Fibroblast of villous mesenchyme (primary cell): ENCODE measurements around the gene SLC26A11. TPM values are rescaled to one million over a fixed set of nuclear protein-coding genes. Genes with fewer than 3 reads are reported as not detected.
A peak's percentile ranks its signal among the peaks of the same experiment; 100 is the strongest.

Source experiments
- DNase-seq: peaks from one replicate; pipeline ENCODE4 v3.0.0-alpha.2; 2010; ENCODE audit warnings: low read depth
- H3K4me3 ChIP-seq: 2 replicates; pipeline ENCODE4 v1.5.1; 2011; ENCODE audit warnings: low read depth, mild to moderate bottlenecking, low read length
- total RNA-seq: library from RNA; depleted of rRNA; stranded (reverse); fragments of >200 nt; gene quantifications from 2 replicates; pipeline ENCODE4 v1.2.3, GENCODE V29; 2012
- TF ChIP-seq, protein P1 (sequence below): IDR thresholded peaks from 2 replicates; pipeline ENCODE4 v1.5.1; 2012; ENCODE audit warnings: low read depth, mild to moderate bottlenecking, low read length; ENCODE audit not compliant: insufficient read depth

SLC26A11 gene
- total RNA-seq, 1 donor: 12.5 TPM

DNA sequence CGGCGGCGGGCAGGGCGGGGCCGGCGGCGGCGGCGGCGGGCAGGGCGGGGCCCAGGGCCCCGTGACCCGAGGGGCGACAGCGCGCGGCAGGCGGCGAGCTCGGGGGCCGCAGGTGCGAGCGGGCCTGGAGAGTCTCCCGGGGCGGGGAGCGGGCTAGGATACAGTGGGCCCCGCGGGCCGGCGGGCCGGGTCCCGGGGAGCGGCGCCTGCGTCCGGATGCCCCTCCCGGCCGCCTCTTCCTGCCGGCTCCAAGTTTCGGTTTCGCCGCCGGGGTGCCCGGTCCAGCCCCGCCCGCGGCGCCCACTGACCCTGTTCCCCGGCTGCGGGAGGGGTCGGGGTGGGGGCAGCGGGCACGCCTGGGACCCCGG is 40.5 kb downstream of the SLC26A11 start, which contains the start of gene RNF213:
TSS of gene RNF213 (plus strand) at position 62 of the 368 bp plus-strand sequence. CDS start 2,830 bp downstream, outside the sequence.
- TF ChIP-seq, protein P1, sequence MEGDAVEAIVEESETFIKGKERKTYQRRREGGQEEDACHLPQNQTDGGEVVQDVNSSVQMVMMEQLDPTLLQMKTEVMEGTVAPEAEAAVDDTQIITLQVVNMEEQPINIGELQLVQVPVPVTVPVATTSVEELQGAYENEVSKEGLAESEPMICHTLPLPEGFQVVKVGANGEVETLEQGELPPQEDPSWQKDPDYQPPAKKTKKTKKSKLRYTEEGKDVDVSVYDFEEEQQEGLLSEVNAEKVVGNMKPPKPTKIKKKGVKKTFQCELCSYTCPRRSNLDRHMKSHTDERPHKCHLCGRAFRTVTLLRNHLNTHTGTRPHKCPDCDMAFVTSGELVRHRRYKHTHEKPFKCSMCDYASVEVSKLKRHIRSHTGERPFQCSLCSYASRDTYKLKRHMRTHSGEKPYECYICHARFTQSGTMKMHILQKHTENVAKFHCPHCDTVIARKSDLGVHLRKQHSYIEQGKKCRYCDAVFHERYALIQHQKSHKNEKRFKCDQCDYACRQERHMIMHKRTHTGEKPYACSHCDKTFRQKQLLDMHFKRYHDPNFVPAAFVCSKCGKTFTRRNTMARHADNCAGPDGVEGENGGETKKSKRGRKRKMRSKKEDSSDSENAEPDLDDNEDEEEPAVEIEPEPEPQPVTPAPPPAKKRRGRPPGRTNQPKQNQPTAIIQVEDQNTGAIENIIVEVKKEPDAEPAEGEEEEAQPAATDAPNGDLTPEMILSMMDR: no peak
- H3K4me3 ChIP-seq: peak within 1 kb of the TSS; percentile 85
- DNase-seq: peak; percentile 37

GRCh38 chr17:80261159-80261894 is 41.1 kb downstream of the SLC26A11 start:
- TF ChIP-seq, protein P1: no peak
- peak; percentile 65 for DNase-seq

GRCh38 chr17:80261895-80262279 is 41.7 kb downstream of the SLC26A11 start:
- no peak for DNase-seq
- TF ChIP-seq, protein P1: no peak
- peak overlapping the region; percentile 85 for H3K4me3 ChIP-seq

More at GRCh38 chr17:80261159-80261894, 41.1 kb downstream of the SLC26A11 start:
- H3K4me3 ChIP-seq: peak overlapping the region; percentile 85

- TF ChIP-seq, protein P1: no peak
- peak; percentile 20 for DNase-seq
- peak overlapping the region; percentile 85 for H3K4me3 ChIP-seq
These were observed 42.1 kb downstream of the SLC26A11 start for GRCh38 chr17:80262291-80262690.

GRCh38 chr17:80262775-80263244 is 42.6 kb downstream of the SLC26A11 start:
- TF ChIP-seq, protein P1: no peak
- H3K4me3 ChIP-seq: peak overlapping the region; percentile 40
- DNase-seq: no peak

DNA sequence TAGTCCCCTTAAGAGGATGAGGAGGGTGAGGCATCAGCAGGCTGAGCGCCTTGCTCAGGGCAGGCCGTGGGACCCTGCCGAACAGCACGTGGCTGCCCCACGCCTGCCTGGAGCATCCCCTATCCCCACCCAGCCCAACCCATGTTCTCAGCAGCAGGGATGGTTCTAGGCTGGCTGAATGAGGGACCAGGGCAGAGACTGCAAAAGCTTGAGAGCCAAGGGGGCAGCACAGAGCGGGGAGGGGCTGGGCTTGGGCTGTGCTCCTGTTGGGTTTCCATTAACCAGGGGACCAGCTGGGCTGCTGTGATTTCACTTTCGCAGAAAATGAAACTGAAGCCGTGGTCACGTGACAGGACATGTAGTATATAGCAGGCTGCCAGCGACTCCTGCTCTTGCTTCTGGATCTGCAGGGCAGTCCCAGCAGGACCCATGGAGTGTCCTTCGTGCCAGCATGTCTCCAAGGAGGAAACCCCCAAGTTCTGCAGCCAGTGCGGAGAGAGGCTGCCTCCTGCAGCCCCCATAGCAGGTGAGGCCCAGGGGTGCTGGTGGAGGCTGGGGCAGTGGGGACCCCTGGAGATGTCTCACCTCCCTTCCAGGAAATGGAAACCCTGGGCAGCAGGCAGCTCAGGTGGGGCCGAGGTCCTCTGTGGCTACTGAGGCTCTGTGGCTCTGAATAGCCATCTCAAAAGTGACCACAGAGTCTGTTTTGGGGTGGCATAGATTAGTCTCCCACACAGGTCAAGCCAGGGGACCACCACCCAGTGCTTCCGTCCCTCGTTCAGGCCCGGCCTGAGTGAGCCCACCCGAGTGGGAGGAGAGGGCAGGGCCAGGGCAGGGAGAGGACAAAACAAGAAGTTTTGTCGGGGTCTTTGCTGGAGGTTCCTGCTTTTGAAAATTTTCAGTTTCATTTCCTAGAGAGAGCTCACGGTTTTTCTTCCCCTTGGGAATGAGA is 43.3 kb downstream of the SLC26A11 start:
- peak overlapping the region; percentile 40 for H3K4me3 ChIP-seq
- DNase-seq: peak; percentile 95
- TF ChIP-seq, protein P1: no peak
